SW480 (cell line): ENCODE measurements around the gene PYGO2.
"Not testable (repeated sequence)": the region's sequence is repeated elsewhere in the genome, so short reads cannot be mapped to it uniquely, and the experiment has no call there.

Experiments used
- DNase-seq: peaks from one replicate; pipeline ENCODE4 v3.0.0-alpha.2; 2016; ENCODE audit warnings: low spot score

Gene PYGO2

DNA sequence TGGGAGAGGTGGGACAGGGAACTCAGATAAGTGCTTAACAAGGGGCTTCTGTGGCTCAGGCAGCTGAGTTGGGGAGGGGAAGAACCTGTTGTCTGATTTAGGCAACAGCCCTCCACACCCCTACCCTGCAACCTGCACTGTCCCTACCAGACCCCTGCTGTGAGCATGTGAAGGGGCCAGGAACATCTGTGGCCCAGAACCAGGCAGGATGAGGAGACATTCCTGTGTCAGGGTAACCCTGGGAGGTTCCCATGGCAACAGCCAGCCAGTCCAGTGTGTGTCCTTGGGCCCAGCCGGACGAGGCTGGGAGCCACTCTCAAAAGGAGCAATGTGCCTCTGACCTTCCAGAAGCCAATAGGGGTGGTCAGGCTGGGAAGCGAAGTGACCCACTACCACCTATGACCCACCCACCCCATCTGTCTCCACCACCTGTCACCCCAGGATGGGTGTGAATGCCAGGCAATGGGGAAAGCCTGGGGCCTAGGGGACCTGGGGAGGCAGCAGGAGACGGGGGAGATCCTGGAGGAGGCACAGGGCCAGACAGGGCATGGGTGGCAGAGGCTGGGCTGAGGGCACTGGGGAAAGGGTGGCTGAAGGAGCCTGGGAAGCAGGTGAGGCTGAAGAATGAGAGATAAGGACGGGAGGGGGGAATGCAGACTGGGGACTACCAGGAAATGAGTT is 20.1 kb downstream of the PYGO2 start:
- DNase-seq: no peak

DNA sequence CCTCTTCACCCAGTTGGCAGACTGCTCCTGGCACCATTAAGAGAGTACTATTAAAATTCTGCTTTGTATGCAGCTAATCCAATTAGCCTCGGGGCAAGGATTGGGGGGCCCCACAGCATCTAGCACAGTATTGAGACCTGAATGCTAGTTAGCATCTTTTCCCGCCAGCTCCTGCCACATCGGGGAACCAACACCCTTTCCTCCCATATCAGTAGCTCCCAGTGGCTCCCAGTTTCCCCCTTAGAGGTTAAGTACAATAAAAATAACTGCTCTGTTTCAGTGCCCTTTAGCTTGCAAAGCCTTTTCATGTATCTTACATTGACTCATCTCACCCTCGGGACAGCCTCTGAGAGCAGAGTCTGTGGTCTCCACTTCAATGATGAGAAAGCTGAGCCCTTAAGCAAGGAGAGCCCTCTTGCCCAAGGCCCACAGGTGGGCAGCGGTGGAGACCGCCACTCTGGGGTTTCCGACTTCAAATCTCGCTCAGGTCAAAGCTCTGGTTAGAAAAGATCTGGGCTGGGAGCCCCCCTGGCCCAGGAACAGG is 20.9 kb downstream of the PYGO2 start:
- DNase-seq: no peak

DNA sequence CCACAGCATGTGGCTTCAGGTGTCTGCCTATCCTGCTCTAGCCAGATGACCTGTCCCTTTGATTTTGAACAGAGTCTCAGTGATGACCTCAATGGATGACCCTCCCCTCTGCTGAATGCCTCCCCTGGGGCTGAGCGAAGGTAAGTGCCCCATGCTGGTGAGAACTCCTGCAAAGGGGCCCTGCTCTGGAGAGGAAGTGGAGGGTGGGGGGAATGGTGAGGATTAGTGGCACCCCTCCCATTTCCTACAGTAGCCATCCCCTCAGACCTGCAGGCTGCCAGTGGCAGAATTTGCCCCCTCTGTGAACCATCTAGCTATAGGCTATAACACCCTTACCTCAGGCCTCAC is 21.4 kb downstream of the PYGO2 start:
- no peak for DNase-seq

DNA sequence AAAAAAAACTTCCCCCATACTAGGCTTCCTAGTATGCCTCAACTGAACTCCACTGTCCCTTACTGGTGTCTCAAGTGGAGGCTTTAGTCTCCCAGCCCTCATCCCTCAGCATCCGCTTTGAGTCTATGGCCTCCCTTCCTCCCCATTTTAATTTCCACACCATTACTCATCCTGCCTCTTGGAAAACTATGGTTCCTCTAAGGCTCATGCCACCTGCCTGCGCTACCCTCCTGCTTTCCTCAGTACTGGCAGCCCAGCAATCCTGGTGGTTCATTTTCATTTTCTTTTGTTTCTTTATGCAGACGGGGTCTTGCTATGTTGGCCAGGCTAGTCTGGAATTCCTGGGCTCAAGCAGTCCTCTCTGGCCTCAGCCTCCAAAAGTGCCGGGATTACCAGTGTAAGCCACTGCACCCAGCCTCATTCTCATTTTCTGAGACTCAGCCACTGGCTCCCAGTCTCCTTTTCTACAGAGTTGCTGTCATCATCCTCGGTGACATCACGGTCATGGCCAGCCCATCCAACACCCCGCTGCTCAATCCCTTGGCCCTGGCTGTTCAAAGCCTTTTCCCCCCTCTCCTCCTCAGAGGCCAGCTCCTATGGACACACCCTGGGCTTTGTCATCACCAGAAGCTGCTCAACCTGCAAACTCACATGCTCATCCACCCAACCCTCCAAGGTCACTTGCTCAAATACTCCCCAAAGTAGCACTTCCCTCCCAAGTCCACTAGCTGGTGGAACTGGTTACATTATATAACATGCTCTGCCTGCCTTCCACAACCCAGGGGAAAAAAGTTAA is 22.8 kb downstream of the PYGO2 start:
- no peak for DNase-seq

DNA sequence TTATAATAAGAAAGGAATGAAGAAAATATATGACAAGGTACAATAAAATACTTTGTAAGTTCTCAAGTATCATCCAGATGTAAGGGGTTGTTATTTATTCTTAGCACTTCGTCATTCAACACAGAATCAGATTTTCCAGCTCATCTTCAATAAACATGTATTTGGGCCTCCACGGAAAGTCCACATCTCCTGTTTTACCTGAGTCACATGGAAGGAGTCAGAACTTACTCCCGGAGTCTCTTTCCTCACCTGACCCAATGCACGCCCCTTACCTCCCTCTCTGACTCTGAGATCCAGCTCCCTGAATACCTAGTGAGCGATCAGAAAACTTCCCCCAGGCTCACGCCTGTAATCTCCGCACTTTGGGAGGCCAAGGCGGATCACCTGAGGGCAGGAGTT is 23.6 kb downstream of the PYGO2 start:
- no peak for DNase-seq

DNA sequence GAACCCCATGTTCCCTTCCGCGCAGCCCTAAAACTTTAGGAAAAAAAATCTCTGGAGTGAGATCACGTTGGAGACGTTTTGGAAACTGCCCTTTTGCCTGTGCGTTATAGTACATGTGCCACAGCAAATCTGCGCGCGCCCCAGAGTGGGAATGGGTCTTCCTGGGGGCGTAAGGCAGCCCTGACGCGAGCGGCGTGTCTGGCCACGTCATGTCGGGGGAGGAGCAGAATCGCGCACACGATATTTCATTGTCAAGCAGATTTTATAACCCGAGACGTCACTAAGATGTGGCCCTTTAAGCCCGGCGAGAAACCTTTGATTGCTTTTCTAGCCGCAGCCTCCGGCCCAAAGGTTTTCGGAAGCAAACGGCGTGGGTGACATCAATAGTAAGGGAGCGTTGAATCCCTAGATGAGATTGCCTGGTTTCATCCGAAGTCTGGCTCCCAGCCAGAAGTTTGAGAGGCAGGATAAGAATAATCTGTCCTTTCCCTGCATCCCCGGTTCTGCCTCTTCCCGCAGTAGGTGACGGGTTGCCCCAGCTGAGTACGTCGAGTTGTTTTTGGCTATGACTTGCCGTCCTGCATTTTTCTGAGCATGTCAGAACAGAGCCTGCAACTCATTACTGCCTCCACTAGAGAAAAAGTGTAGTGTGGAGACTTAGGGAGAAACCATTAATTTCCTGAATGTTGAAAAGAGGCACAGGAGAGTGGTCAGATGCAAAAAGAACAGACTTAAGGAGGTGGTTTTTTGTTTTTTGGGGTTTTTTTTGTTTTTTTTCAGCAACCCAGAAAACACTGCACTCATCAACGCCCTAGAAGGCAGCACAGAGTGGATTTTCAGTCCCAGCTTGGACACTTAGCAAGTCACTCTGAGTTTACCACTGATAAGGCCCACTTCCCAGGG is 24.2 kb downstream of the PYGO2 start:
- peak; percentile 96 for DNase-seq

DNA sequence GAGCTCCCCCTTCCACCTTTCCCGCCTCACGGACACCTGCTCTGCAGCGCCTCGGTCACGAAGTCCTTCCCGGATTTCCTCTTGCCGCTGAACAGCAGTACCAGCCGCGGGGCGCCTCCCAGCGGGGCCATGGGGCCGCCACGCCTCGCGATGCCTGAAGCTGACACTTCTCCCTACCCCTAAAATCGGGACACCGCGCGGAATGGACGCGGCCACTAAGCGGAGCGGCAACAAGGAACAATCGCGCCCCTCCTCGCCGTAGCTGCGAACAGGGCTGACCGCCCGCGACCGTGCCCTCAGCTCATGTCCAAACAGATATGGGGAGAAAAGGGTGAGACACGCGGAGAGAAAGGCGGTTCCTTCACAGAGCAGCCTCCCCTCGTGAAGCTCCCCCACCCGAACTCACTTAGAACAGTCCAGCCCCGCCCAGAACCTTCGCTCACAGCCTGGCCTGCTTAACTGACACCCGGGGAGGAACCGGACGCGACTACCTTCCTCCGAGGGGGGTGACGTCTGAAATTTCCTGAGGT is 25.0 kb downstream of the PYGO2 start, which contains the start of gene PMVK:
Gene PMVK, minus strand, starts transcription at position 165 of the 530 bp plus-strand sequence. Its CDS starts 34 bp downstream, at position 131.
- peak; percentile 96 for DNase-seq

DNA sequence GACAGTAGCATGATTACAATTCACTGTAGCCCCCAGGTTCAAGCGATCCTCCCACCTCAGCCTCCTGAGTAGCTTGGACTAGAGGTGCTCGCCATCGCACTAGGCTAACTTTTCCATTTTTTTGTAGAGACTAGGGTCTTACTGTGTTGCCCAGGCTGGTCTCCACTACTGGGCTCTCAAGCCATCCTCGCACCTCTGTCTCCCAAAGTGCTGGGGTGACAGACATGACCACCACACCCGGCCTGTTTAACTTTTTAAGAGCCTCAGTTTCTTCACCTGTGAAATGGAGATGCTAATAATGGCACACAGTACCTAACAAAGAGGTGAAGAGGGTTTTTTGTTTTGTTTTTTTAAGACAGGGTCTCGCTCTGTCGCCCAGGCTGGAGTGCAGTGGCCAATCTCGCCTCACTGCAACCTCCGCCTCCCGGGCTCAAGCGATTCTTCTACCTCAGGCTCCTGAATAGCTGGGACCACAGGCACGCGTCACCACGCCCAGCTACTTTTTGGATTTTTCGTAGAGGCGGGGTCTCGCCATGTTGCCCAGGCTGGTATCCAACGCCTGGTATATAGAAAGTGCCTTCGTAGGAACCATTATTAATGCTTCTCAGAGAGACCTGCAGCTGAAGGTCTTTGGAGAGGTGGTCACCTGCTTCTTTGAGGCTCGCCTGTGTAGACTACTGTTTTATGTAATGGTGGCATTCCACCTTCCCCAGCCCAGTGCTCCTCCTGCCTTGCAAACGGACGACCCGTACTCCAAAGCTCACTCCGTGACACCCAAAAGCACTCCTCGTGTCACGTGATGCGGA is 25.6 kb downstream of the PYGO2 start:
- DNase-seq: no peak

- no peak for DNase-seq
Observed at GRCh38 chr1:154934358-154934948, 27.1 kb downstream of the PYGO2 start.

- DNase-seq: peak; percentile 87
Observed at GRCh38 chr1:154931940-154932487, 29.6 kb downstream of the PYGO2 start.

- DNase-seq: no peak
Observed at GRCh38 chr1:154926201-154926600, 35.4 kb downstream of the PYGO2 start.

- DNase-seq: no peak
Observed at GRCh38 chr1:154925335-154926170, 36.0 kb downstream of the PYGO2 start.

GRCh38 chr1:154923695-154924094 is 37.9 kb downstream of the PYGO2 start:
- DNase-seq: no peak

DNA sequence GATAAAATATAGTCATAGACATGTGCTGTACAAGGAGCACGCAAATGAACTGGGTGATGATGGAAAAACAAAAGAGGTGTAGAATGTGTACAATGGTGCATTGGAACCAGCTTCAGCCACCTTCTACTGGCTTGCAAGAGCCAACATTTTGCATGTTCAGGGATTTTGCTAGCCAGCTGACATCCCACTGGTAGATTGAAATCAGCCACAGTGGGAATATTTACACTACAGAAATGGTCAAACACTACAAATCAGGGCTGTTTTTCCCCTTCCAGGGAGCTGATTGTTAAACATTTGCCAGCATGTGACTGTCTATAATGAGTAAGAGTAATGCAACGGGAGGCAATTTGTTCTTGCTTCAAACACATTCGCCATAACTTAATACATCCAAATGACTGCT is 48.3 kb downstream of the PYGO2 start:
- no peak for DNase-seq

- DNase-seq: no peak
Observed at GRCh38 chr1:154912755-154913154, 48.8 kb downstream of the PYGO2 start.

- no peak for DNase-seq
Observed at GRCh38 chr1:154911691-154912550, 49.7 kb downstream of the PYGO2 start.

DNA sequence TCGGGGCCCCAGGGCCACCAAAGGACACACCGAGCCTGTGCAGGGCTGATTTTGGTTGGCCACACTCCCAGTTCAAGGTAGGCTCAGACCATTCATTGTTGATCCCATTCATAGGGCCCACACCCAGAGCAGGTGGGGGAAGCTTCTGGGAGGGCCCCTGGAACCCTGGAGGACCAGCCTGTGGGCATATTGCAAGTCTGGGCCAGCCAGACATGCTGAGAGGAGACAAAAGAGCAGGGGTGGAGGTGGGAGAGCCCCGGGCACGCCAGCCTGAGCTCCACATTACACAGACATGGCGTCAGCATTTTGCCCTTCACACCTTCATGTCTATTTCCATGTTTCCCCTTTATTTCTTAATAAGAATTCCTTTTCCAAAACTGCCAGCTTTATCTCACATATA is 50.7 kb downstream of the PYGO2 start:
- no peak for DNase-seq

- DNase-seq: no peak
Observed at GRCh38 chr1:154908937-154909336, 52.6 kb downstream of the PYGO2 start.

DNA sequence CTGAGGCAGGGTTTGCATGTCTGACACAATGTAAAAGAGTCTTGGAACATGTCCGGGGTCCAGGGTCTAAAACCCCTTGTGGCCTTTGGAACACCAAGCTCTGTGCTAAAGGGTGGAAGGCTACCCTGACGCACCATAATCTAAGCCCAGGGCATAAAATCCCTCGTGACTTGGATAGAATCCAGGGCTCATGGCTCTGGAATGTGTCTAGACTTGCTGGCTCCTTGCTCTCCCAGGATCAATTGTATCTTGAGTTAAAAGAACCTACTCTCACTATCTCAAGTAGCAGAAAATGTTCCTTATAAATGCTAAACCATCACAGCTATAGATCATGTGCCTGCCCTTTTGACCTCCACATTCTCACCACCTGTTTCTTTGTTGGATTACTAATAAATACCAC is 53.5 kb downstream of the PYGO2 start:
- not testable (repeated sequence) for DNase-seq
